Muscle layer of colon (tissue), 2 donors: Measurements from ENCODE around the gene MAPRE2.
"Not testable (repeated sequence)": the region's sequence is repeated elsewhere in the genome, so short reads cannot be mapped to it uniquely, and the experiment has no call there.

Experiments
- H3K27ac ChIP-seq: one replicate; pipeline ENCODE4 v1.7.0; 2013; ENCODE audit warnings: low read depth, mild to moderate bottlenecking, low read length, moderate library complexity
- H3K27me3 ChIP-seq, 2 donors: one replicate each; pipeline ENCODE4 v1.7.0; 2013; ENCODE audit warnings: low read length in 2 of 2, mild to moderate bottlenecking in 2 of 2; ENCODE audit not compliant: insufficient read depth in 2 of 2, control insufficient read depth in 1 of 2
- H3K36me3 ChIP-seq: one replicate; pipeline ENCODE4 v1.7.0; 2013; ENCODE audit warnings: mild to moderate bottlenecking, low read length; ENCODE audit not compliant: insufficient read depth
- H3K4me1 ChIP-seq: one replicate; pipeline ENCODE4 v1.7.0; 2013; ENCODE audit warnings: mild to moderate bottlenecking, low read length; ENCODE audit not compliant: insufficient read depth
- H3K4me3 ChIP-seq, 2 donors: one replicate each; pipeline ENCODE4 v1.7.0; 2013; ENCODE audit warnings: low read length in 2 of 2, low read depth in 1 of 2, mild to moderate bottlenecking in 1 of 2, moderate library complexity in 1 of 2
- H3K9ac ChIP-seq: one replicate; pipeline ENCODE4 v1.7.0; 2013; ENCODE audit warnings: low read length
- H3K9me3 ChIP-seq: one replicate; pipeline ENCODE4 v1.7.0; 2013; ENCODE audit warnings: mild to moderate bottlenecking, low read length
- donor health status: abdominal sarcoma.
- donor health status: Adenocarcinoma of cecum.

Gene MAPRE2

GRCh38 chr18:35163014-35163539 is 121.9 kb downstream of the MAPRE2 start:
- Histone ChIP-seq H3K9ac (no peak overlapping the region), H3K4me3 (no peak overlapping the region), H3K9me3 (no peaks in the 10 kb centered on the region), H3K27ac (no peak overlapping the region), H3K27me3 (no peaks in the 10 kb centered on the region), H3K36me3 (no peaks in the 10 kb centered on the region), H3K4me1 (no peaks in the 10 kb centered on the region)

- no peak overlapping the region for H3K27ac ChIP-seq
- H3K4me1 ChIP-seq, result no peaks in the 10 kb centered on the region
- H3K36me3 ChIP-seq, result no peaks in the 10 kb centered on the region
- no peak overlapping the region for H3K9ac ChIP-seq
- no peak overlapping the region for H3K4me3 ChIP-seq
- H3K9me3 ChIP-seq, result no peaks in the 10 kb centered on the region
- H3K27me3 ChIP-seq, result no peaks in the 10 kb centered on the region
These were observed 122.5 kb downstream of the MAPRE2 start for GRCh38 chr18:35163721-35164120.

GRCh38 chr18:35164133-35164532 is 122.9 kb downstream of the MAPRE2 start:
- no peaks in the 10 kb centered on the region for H3K27me3 ChIP-seq
- H3K9ac ChIP-seq, result no peak overlapping the region
- no peaks in the 10 kb centered on the region for H3K9me3 ChIP-seq
- no peak overlapping the region for H3K27ac ChIP-seq
- H3K36me3 ChIP-seq, result no peaks in the 10 kb centered on the region
- H3K4me1 ChIP-seq, result no peaks in the 10 kb centered on the region
- no peak overlapping the region for H3K4me3 ChIP-seq

GRCh38 chr18:35167332-35167731 is 126.1 kb downstream of the MAPRE2 start:
- no peaks in the 10 kb centered on the region for H3K9me3 ChIP-seq
- H3K27me3 ChIP-seq, result no peaks in the 10 kb centered on the region
- H3K9ac ChIP-seq, result no peak overlapping the region
- H3K4me3 ChIP-seq, result no peak overlapping the region
- no peak overlapping the region for H3K27ac ChIP-seq
- no peaks in the 10 kb centered on the region for H3K36me3 ChIP-seq
- H3K4me1 ChIP-seq, result no peaks in the 10 kb centered on the region

DNA sequence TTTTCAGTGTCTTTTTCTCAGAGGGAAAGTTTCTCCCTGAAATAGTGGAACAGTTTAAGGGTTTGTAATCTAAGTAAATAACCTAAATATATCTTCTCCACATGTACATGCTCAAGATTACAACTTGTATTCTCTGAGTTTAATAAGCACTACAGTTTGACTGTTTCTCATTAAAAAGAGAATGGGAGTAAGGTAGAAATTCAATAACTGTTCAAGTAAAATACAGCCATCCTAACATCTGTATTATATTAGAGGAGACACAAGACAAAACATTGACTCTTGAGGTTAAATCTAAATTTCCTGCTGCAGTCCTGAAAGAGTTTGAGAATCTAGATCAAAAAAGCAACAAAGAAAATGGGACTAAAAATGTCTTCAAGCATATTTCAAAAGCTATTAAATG is 126.6 kb downstream of the MAPRE2 start:
- H3K27me3 ChIP-seq, result no peaks in the 10 kb centered on the region
- no peaks in the 10 kb centered on the region for H3K4me1 ChIP-seq
- H3K27ac ChIP-seq, result no peak overlapping the region
- no peak overlapping the region for H3K9ac ChIP-seq
- H3K9me3 ChIP-seq, result no peaks in the 10 kb centered on the region
- no peak overlapping the region for H3K4me3 ChIP-seq
- H3K36me3 ChIP-seq, result no peaks in the 10 kb centered on the region

- not testable (repeated sequence) for H3K4me1 ChIP-seq, H3K9me3 ChIP-seq, H3K27me3 ChIP-seq, H3K9ac ChIP-seq, H3K36me3 ChIP-seq, H3K4me3 ChIP-seq, H3K27ac ChIP-seq
These were observed 129.1 kb downstream of the MAPRE2 start for GRCh38 chr18:35170323-35170722.

DNA sequence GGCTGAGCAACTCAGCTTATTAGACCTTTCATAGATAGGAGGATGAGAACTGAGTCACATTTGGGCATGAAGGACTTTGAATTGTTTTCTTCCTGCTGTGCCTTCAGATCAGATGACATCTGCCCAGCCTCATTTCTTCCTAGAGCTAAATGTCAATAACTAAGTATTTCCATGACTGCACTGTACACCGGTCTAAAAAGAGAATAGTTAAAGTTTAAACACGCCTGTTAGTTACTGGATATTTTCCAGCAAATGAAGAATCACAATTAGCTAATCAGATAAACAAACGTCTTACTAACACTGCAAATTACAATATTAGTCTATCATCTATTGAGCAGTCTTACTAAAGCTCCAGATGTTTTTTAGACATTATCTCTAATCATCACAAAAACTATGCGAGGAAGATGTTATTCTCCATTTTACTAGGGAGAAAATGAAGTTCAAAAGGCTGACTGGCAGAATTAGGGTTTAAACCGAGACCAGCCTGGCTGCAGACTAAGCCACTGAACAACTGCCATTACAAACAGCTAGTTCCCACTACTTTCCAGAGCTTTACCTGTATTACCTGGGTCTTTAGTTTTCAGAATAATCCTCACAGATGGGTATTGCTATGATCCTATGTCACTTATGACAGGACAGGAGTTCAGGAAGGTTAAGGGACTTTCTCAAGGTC is 130.2 kb downstream of the MAPRE2 start:
- H3K4me1 ChIP-seq, result no peaks in the 10 kb centered on the region
- H3K4me3 ChIP-seq, result no peak overlapping the region
- no peak overlapping the region for H3K9ac ChIP-seq
- no peaks in the 10 kb centered on the region for H3K36me3 ChIP-seq
- no peak overlapping the region for H3K27ac ChIP-seq
- H3K27me3 ChIP-seq, result no peaks in the 10 kb centered on the region
- H3K9me3 ChIP-seq, result no peaks in the 10 kb centered on the region

DNA sequence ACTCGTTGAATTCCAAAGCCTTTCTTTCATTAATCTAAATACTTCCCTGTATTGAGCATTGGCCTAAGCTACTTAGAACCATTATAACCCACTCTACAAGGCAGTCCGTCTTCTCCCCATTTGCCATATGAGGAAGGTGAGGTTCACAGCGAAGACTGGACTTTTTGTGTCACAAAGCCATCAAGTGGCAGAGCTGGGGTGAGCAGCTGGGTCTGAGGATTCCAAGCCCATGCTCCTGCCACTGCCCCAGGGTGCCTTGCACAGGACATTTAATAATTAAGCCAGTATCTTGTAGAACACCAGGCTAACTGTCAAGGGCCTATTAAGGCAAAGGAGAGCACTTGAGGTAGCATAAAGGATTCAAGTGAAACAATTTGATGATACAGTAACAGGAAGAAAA is 130.8 kb downstream of the MAPRE2 start:
- H3K4me1 ChIP-seq, result no peaks in the 10 kb centered on the region
- H3K9me3 ChIP-seq, result no peaks in the 10 kb centered on the region
- no peak overlapping the region for H3K9ac ChIP-seq
- H3K27me3 ChIP-seq, result no peaks in the 10 kb centered on the region
- no peak overlapping the region for H3K27ac ChIP-seq
- H3K4me3 ChIP-seq, result no peak overlapping the region
- no peaks in the 10 kb centered on the region for H3K36me3 ChIP-seq

DNA sequence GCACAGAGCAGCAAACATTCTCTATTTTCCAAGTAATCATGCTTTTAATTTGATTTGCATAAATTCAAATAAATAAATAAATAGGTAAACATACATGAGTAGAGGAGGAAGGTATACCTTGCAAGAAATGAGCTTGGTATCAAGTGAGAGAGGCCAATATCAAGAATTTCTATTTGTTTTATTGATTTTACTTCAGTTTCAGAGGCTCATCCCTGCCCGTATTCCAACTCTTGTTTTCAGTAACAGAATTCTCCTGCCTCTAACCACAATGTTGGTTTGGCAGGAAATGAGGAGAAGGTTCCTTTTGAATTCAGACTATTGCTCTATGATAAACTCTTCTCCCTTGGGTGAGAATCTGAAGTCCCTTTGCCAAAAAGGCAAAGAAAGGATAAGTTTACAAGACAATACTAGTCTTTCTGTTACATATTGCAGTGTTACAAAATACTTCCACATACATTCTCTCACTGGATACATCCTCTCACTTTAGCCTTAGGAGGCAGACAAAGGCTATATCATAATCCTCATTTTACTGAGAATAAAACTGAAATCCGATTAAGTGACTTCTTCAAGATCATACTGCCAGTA is 131.3 kb downstream of the MAPRE2 start:
- Histone ChIP-seq H3K27ac (no peak overlapping the region), H3K27me3 (no peaks in the 10 kb centered on the region), H3K9ac (no peak overlapping the region)

DNA sequence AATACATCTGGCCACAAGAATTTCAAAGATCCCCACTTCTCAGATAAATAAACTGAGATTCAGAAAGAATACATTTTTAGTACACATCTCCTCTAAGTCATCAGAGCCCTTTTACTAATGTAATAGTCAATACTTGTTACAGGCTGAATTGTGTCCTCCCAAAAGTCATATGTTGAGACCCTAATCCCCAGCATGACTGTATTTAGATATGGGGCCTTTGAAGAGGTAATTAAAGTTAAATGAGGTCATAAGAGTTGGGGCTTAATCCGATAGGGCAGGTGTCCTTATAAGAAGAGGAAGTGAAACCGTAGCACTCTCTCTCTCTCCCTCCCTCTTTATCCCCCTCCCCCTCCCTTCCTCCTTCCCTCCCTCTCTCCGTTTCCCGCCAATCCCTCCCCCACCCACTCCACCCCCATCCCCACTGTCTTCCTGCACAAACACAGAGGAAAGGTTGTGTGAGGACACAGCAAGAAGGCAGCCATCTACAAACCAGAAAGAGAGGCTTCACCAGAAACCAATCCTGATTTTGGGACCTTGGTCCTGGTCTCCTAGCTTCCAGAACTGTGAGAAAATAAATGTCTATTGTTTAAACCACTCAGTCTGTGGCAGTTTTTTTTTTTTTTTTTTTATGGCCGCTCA is 133.0 kb downstream of the MAPRE2 start:
- no peak overlapping the region for H3K9ac ChIP-seq
- H3K9me3 ChIP-seq, result no peaks in the 10 kb centered on the region
- H3K27me3 ChIP-seq, result no peaks in the 10 kb centered on the region
- H3K4me1 ChIP-seq, result no peaks in the 10 kb centered on the region
- H3K4me3 ChIP-seq, result no peak overlapping the region
- no peak overlapping the region for H3K27ac ChIP-seq
- H3K36me3 ChIP-seq, result no peaks in the 10 kb centered on the region

More for the DNA sequence above, 131.3 kb downstream of the MAPRE2 start:
- H3K4me1 ChIP-seq, result no peaks in the 10 kb centered on the region
- H3K4me3 ChIP-seq, result no peak overlapping the region
- H3K9me3 ChIP-seq, result no peaks in the 10 kb centered on the region
- no peaks in the 10 kb centered on the region for H3K36me3 ChIP-seq

- no peak overlapping the region for H3K27ac ChIP-seq
- H3K9me3 ChIP-seq, result no peaks in the 10 kb centered on the region
- H3K27me3 ChIP-seq, result no peaks in the 10 kb centered on the region
- no peaks in the 10 kb centered on the region for H3K4me1 ChIP-seq
- no peaks in the 10 kb centered on the region for H3K36me3 ChIP-seq
- no peak overlapping the region for H3K9ac ChIP-seq
- H3K4me3 ChIP-seq, result no peak overlapping the region
These were observed 133.5 kb downstream of the MAPRE2 start for GRCh38 chr18:35174745-35175144.
